ENCODE data around the gene HTR4.
"Not testable (repeated sequence)": the region's sequence is repeated elsewhere in the genome, so short reads cannot be mapped to it uniquely, and the experiment has no call there.

The HTR4 gene

DNA sequence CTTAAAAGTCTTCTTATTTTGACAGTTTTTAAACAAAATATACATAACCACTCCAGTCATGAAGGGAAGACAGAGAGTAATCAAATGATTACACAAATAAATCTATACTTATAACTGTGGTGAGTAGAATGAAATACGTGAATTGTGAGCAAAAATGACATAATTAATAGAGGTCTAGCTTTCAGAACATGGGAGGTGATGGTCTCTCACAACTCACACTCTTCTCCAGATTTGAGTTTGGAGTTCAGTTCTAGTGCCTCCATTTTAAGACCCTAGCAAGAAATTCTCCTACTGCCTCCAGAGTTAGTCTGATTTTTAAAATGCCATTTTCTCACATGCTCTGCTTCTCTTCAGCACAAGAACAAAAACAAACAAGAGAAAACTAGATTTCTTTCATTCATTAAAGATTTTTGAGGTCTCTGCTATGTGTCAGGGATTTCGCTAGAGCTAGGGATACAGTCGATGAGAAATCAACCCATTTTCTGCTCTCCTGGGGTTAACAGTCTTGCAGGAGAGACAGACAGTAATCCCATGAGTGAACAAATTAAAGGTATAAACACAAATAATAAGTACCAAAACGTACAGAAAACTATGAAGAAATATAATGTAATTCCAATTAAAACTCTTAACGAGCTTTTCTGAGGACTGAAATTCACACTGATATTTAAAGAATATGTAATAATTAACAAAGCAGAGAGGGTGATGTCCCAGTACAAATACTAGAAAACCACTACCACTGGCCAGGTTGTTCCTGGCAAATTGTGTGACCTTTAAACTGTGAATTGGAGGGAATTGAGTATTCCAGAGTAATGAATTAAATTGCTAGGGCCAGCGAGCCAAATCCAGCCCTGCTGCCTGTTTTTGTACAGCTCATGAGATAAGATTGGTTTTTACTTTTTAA lies 27.1 kb upstream of the HTR4 start:
- H3K27me3 ChIP-seq (replicated peaks; ENCODE audit: control insufficient read depth, insufficient read depth, low read length) = no peaks in the 10 kb centered on the region; the same call in none of the 2 replicates
- no peak overlapping the region for H3K4me3 ChIP-seq (replicated peaks; ENCODE audit: low read depth, low read length)
- H3K36me3 ChIP-seq (ENCODE audit: control insufficient read depth, insufficient read depth, low read length) = no peaks in the 10 kb centered on the region
- DNase-seq (ENCODE audit: extremely low read depth, insufficient read length) = no peak
- TF ChIP-seq, protein P1, sequence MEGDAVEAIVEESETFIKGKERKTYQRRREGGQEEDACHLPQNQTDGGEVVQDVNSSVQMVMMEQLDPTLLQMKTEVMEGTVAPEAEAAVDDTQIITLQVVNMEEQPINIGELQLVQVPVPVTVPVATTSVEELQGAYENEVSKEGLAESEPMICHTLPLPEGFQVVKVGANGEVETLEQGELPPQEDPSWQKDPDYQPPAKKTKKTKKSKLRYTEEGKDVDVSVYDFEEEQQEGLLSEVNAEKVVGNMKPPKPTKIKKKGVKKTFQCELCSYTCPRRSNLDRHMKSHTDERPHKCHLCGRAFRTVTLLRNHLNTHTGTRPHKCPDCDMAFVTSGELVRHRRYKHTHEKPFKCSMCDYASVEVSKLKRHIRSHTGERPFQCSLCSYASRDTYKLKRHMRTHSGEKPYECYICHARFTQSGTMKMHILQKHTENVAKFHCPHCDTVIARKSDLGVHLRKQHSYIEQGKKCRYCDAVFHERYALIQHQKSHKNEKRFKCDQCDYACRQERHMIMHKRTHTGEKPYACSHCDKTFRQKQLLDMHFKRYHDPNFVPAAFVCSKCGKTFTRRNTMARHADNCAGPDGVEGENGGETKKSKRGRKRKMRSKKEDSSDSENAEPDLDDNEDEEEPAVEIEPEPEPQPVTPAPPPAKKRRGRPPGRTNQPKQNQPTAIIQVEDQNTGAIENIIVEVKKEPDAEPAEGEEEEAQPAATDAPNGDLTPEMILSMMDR (IDR thresholded peaks at IDR 0.05; ENCODE audit: insufficient read depth, low read length, poor library complexity, severe bottlenecking) = no peak

- H3K27me3 ChIP-seq (replicated peaks; ENCODE audit: control insufficient read depth, insufficient read depth, low read length); H3K4me3 ChIP-seq (replicated peaks; ENCODE audit: low read depth, low read length); H3K36me3 ChIP-seq (ENCODE audit: control insufficient read depth, insufficient read depth, low read length); DNase-seq (ENCODE audit: extremely low read depth, insufficient read length): not testable (repeated sequence)
These were observed 19.4 kb upstream of the HTR4 start for GRCh38 chr5:148673704-148674103.

GRCh38 chr5:148666353-148666752 lies 12.0 kb upstream of the HTR4 start:
- DNase-seq (ENCODE audit: extremely low read depth, insufficient read length) = no peak
- TF ChIP-seq, protein P1 (IDR thresholded peaks at IDR 0.05; ENCODE audit: insufficient read depth, low read length, poor library complexity, severe bottlenecking) = no peak
- H3K36me3 ChIP-seq (ENCODE audit: control insufficient read depth, insufficient read depth, low read length) = no peaks in the 10 kb centered on the region
- no peaks in the 10 kb centered on the region for H3K27me3 ChIP-seq (replicated peaks; ENCODE audit: control insufficient read depth, insufficient read depth, low read length)
- H3K4me3 ChIP-seq (replicated peaks; ENCODE audit: low read depth, low read length) = no peak overlapping the region

GRCh38 chr5:148665431-148665830 lies 11.1 kb upstream of the HTR4 start:
- Histone ChIP-seq H3K4me3 (replicated peaks; ENCODE audit: low read depth, low read length) (no peak overlapping the region), H3K36me3 (ENCODE audit: control insufficient read depth, insufficient read depth, low read length) (no peaks in the 10 kb centered on the region), H3K27me3 (replicated peaks; ENCODE audit: control insufficient read depth, insufficient read depth, low read length) (no peaks in the 10 kb centered on the region; the same call in 1 of the 2 replicates)
- TF ChIP-seq, protein P1 (IDR thresholded peaks at IDR 0.05; ENCODE audit: insufficient read depth, low read length, poor library complexity, severe bottlenecking) = no peak
- no peak for DNase-seq (ENCODE audit: extremely low read depth, insufficient read length)

DNA sequence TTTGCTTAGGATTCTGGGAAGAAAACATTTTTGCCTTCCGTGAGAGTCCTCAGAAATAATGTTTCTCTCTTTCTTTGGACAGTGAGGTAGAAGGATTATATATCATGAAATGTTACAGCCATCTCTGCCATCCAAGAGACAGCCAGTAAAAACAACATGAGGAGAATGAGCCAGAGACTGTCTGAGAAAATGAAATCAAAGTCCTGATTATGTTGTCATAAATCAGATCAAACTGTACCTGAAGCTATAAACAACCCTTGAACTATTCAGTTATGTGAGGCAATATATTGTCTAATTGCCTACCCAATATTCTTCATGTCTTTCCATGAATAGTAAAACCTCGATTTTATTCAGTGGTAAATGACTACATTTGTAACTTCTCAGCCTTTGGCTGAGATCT lies 9.2 kb upstream of the HTR4 start:
- Histone ChIP-seq H3K27me3 (replicated peaks; ENCODE audit: control insufficient read depth, insufficient read depth, low read length) (no peaks in the 10 kb centered on the region; the same call in 1 of the 2 replicates), H3K4me3 (replicated peaks; ENCODE audit: low read depth, low read length) (no peak overlapping the region), H3K36me3 (ENCODE audit: control insufficient read depth, insufficient read depth, low read length) (no peaks in the 10 kb centered on the region)
- TF ChIP-seq, protein P1 (IDR thresholded peaks at IDR 0.05; ENCODE audit: insufficient read depth, low read length, poor library complexity, severe bottlenecking) = no peak
- DNase-seq (ENCODE audit: extremely low read depth, insufficient read length) = no peak

DNA sequence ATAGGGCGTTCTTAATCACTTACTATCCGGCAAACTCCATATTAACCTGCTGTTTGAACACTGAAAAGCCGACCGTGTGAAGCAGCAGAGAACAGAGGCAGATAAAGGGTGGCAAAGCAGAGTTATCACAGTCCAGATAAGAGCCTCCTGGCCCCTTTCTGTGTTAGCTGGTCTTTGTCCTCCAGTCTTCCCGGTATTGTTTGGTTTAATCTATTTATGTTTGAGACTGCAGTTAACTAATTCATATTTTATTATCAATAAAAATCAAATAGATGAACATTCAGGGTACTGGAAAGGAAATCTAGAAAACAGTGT lies 6.0 kb upstream of the HTR4 start:
- Histone ChIP-seq H3K4me3 (replicated peaks; ENCODE audit: low read depth, low read length) (no peak overlapping the region), H3K36me3 (ENCODE audit: control insufficient read depth, insufficient read depth, low read length) (no peaks in the 10 kb centered on the region), H3K27me3 (replicated peaks; ENCODE audit: control insufficient read depth, insufficient read depth, low read length) (no peaks in the 10 kb centered on the region; the same call in 1 of the 2 replicates)
- DNase-seq (ENCODE audit: extremely low read depth, insufficient read length) = no peak
- TF ChIP-seq, protein P1 (IDR thresholded peaks at IDR 0.05; ENCODE audit: insufficient read depth, low read length, poor library complexity, severe bottlenecking) = no peak

Data from GM06990 (cell line).